NB4 (cell line): ENCODE results near the gene LRRC27.

Source experiments
- MYC ChIP-seq: IDR thresholded peaks from 2 replicates; pipeline ENCODE4 v1.6.1; 2011; ENCODE audit warnings: low read depth, low read length
- POLR2A ChIP-seq: IDR thresholded peaks from 2 replicates; pipeline ENCODE4 v1.6.1; 2011; ENCODE audit warnings: mild to moderate bottlenecking; ENCODE audit not compliant: insufficient read length; ENCODE audit errors: extremely low read depth
- TF ChIP-seq, protein P1 (sequence below): IDR thresholded peaks from one replicate; pipeline ENCODE4 v1.5.1; 2012; ENCODE audit warnings: low read depth, low read length

DNA sequence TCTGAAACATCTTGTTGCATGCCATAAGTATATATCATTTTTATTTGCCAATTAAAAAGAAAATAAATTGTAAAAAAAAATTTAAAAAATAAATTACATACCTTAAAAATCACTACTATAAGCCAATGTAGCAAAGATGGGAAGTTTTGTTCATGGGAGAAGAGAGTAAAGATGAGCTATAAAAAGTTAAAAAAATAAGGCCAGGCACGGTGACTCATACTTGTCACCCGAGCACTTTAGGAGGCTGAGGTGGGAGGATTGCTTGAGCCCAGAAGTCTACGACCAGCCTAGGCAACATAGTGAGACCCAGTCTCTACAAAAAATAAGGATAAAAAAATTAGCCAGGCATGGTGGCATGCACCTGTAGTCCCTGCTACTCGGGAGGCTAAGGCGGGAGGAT lies 15.9 kb upstream of the LRRC27 start:
- TF ChIP-seq, protein P1, sequence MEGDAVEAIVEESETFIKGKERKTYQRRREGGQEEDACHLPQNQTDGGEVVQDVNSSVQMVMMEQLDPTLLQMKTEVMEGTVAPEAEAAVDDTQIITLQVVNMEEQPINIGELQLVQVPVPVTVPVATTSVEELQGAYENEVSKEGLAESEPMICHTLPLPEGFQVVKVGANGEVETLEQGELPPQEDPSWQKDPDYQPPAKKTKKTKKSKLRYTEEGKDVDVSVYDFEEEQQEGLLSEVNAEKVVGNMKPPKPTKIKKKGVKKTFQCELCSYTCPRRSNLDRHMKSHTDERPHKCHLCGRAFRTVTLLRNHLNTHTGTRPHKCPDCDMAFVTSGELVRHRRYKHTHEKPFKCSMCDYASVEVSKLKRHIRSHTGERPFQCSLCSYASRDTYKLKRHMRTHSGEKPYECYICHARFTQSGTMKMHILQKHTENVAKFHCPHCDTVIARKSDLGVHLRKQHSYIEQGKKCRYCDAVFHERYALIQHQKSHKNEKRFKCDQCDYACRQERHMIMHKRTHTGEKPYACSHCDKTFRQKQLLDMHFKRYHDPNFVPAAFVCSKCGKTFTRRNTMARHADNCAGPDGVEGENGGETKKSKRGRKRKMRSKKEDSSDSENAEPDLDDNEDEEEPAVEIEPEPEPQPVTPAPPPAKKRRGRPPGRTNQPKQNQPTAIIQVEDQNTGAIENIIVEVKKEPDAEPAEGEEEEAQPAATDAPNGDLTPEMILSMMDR = no peak
- TF ChIP-seq POLR2A (no peak), MYC (no peak)
